Raji (cell line): ENCODE results near the gene UPF3A.

ENCODE experiments used
- POLR2A ChIP-seq: IDR thresholded peaks from 2 replicates; pipeline ENCODE4 v1.6.1; 2011; ENCODE audit warnings: low read depth, low read length, control low read depth; ENCODE audit not compliant: insufficient read depth

The UPF3A gene

DNA sequence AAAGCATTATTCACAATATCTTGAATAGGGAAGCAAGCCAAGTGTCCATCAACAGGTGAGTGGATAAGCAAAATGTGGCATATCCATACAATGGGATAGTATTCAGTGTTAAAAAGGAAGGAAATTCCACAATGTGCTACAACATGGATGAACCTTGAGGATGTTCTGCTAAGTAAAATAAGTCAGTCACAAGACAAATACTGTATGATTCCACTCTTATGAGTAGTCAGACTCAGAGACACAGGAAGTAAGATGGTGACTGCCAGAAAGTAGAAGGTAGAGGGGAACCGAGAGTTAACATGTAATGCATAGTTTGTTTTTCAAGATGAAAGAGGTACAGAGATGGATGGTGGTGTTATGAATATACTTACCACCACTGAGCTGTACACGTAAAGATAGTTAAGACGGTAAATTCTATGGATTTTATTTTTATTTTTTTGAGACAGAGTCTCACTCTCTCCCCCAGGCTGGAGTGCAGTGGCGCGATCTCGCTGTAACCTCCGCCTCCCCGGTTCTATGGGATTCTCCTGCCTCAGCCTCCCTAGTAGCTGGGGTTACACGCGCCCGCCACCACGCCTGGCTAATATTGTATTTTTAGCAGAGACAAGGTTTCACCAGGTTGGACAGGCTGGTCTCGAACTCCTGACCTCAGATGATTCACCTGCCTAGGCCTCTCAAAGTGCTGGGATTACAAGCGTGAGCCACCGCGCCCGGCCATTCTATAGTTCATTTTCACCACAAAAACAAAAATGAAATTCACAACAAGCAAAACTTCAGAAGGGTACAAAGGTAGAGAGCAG lies 31.9 kb downstream of the UPF3A start:
- TF ChIP-seq POLR2A, result peak; percentile 52; the same call in 1 of the 2 replicates

DNA sequence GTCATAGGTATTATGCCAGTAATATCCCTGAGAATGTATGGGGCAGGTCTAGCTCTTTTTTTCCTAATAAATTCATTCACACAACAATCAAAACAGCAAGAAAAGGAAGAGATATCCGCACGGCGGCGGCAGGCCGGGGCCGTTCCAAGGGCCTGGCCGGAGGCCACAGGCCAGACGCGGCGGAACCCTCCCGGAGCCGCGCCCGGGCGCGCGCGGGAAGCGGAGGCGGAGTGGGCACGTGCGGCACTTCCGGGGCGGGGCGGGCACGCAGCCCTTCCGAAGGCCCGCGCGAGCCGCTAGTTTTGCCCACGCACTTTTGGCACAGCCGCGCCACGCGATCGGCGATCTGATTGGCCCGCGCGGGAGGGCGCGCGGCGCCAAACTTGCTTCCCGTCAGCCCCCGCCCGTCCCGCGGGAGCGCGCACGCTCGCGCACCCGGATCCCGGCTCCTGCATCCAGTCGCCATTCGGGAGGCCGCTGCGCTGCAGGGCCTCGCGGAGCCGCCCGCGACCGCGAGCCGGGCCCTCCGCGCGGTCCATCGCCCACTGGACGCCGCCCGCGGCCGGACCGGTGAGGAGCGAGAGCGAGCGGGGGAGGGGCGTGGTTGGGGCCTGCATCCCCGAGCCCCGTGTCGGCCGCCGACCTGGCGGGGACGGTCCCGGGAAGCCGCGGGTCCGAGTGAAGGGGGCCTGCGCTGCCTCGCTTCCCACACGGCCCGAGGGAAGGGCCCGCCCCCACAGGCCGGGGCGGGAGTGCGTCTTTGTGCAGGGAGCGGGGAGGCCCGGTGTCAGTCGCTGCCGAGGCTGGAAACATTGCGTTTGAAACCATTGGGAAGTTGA lies 32.9 kb downstream of the UPF3A start, which contains the start of gene CHAMP1:
CHAMP1 (plus strand) TSS at position 430 of the 839 bp plus-strand sequence. CDS start 9,340 bp downstream, outside the sequence.
- TF ChIP-seq POLR2A, result peak; percentile 80

DNA sequence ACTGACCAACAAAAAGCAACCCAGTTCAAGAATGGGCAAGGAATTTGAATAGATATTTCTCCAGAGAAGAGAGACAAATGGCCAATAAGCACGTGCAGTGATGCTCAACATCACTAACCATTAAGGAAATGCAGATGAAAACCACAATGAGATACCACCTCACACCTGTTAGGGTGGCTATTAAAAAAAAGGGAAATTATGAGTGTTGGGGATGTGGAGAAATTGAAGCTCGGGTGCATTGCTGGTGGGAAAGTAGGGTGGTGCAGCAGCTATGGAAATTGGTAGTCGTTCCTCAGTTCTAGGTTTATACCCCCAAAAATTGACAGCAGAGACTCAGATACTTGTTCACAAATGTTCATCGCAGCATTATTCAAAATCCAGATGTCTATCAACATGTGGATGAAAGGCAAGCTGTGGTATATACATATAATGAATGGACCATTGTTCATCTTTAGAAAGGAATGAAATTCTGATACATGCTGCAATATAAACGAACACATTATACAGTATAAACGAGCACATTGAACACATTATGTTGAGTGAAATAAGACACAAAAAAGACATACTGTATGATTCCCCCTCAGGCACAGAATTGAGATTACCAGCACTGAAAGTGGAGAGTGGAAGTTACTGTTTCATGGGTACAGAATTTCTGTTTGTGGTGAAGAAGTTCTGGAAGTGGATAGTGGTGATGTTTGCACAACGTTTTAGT lies 33.8 kb downstream of the UPF3A start:
- no peak for TF ChIP-seq POLR2A

DNA sequence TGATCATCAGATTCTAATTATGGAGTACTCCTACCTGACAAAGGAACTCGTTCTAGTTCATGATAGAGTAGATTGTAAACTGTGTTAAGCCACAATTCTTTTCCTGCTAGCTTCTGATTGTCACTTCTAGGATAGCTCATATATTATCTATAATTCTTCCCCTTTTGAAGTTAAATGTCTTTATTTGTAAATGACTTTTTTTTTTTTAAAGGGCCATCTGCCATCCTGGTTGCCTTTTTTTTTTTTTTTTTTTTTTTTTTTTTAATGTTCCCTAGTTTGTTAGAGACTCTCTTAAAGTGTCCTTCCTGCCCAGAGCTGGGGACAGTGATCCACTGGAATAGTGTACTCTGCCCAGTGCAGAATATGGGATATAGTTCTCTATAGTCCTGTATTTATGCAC lies 37.2 kb downstream of the UPF3A start:
- TF ChIP-seq POLR2A, result no peak

DNA sequence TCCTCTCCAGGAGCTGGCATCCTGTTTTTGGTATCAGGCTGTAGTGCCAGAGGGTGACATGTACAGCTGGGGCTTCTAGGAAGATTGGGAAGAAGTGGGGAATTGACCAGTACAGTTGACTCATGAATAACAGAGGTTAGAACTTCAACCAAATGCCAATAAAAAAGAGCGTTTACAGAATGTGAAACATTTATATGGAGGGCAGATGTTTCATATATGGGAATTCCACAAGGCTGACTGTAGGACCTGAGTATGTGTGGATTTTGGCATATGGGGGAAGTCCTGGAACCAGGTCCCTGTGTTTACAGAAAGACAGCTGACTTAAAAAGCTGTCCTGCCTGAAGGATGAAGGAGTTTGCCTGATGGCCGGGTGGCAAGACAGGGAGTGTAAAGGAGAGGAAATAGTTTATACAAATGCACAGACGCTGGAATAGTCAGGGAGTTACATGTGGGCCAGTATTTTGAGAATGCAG lies 38.1 kb downstream of the UPF3A start:
- TF ChIP-seq POLR2A, result no peak

DNA sequence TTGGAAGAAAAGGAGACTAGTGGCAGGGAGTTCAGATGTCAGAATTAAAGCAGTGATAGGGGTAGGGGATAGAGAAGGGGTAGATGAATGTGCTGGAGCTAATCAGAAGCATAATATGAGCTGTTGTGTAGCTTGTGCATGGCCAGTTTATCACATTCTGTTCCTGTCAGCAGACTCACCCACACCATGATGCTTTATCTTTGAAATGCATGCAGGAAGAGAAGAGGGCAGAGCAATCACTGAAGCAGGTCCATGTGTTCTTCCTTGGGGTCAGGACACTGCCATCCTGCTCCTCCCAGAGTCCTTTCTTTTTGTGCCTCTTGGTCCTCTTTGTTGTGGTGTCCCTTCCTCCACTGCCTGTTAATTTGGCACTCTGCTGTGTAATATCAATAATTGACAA lies 38.7 kb downstream of the UPF3A start:
- no peak for TF ChIP-seq POLR2A

DNA sequence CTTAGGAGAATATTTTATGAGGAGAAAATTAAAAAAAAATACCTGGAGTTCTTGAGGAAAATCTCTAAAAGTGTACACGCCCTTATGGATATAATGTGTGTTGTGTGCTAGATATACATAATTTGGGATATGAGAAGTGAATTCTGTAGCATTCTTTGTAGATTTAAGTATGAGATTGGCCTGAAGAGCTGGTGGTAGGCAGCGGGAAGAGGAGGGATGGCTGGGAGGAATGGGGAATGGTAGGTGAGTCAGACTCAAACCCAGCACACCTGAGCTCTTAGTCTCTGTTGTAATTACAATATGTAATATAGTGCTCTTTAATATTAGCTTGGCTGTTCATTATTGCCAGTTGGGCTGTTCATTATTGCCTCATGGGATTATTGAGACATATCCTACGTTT lies 39.9 kb downstream of the UPF3A start:
- TF ChIP-seq POLR2A, result no peak

DNA sequence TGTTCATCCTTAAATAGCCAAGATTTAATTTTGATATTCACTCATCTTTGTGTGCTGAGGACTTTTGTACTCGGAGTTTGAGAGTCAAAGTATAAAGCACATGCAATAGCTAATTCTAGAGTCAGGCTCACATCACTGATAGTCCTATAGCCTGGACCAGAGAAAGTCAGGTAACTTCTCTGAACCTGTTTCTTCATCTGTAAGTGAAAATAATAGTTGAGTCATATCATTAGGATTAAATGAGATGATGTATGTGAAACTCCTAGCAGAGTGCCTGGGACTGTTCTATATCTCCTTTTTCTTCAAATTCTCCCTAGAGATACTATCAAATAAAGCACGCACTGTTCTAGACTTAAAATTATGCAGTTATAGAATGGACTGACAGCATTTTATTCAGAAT lies 41.9 kb downstream of the UPF3A start:
- TF ChIP-seq POLR2A, result no peak

DNA sequence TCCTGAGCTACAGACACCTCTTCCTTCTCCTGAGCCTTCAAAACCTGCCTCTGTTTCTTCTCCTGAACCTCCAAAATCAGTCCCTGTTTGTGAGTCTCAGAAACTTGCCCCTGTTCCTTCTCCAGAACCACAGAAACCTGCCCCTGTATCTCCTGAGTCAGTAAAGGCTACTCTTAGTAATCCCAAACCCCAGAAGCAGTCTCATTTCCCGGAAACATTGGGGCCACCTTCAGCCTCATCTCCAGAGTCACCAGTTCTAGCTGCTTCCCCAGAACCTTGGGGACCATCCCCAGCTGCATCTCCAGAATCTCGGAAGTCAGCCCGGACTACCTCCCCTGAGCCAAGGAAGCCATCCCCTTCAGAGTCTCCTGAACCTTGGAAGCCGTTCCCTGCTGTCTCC lies 42.9 kb downstream of the UPF3A start:
- no peak for TF ChIP-seq POLR2A

DNA sequence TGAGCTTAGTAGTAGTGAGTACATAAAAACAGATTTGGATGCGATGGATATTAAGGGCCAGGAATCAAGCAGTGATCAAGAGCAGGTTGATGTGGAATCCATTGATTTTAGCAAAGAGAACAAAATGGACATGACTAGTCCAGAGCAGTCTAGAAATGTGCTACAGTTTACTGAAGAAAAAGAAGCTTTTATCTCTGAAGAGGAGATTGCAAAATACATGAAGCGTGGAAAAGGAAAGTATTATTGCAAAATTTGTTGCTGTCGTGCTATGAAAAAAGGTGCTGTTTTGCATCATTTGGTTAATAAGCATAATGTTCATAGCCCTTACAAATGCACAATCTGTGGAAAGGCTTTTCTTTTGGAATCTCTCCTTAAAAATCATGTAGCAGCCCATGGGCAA lies 44.3 kb downstream of the UPF3A start:
- TF ChIP-seq POLR2A, result no peak

DNA sequence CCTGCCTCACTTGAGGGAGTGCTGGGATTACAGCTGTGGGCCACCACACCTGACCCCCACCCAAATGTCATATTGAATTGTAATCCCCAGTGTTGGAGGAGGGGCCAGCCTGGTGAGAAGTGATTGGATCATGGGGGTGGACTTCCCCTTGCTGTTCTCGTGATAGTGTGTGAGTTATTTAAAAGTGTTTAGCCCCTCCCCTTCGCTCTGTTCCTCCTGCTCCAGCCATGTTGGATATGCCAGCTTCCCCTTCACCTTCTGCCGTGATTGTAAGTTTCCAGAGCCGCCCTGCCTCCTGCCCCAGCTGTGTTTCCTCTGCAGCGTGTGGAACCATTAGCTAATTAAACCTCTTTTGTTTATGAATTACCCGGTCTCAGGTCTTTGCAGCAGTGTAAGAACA lies 46.6 kb downstream of the UPF3A start:
- no peak for TF ChIP-seq POLR2A

DNA sequence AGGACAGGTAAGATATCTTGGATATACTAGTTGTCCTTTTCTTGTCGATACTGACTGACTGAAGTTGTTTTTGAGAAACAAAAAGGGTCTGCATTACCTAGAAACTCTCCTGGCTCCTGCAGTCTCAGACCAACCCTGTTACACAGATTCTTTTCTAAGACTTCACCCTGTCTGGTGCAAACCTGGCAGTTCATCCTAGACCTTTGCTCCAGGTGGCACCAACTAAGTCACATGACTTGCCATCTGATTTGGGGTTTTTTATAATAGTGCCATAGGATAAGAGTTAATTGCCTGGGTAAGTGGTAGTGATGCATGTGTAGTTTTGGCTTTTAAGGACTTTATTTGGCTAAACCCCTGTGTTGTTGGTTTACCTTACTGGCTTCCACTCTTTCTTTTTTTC lies 47.2 kb downstream of the UPF3A start:
- TF ChIP-seq POLR2A, result no peak

DNA sequence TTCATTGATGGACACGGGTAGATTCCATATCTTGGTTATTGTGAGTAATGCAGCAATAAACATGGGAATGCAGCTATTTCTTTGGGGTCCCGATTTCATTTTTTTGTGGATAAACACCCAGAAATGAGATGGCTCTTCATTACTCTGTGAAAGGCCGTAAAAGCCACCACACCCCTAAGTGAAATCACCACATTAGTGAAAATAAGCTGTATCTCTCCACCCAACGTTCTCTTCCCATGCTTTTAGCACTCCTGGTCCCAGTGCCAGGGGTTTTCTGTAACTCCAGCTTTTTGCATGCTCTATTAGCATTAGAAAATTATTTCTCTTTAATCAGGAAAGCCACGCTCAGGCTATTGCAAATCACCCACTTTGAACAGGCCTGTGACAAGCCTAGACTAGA lies 48.7 kb downstream of the UPF3A start:
- TF ChIP-seq POLR2A, result no peak

DNA sequence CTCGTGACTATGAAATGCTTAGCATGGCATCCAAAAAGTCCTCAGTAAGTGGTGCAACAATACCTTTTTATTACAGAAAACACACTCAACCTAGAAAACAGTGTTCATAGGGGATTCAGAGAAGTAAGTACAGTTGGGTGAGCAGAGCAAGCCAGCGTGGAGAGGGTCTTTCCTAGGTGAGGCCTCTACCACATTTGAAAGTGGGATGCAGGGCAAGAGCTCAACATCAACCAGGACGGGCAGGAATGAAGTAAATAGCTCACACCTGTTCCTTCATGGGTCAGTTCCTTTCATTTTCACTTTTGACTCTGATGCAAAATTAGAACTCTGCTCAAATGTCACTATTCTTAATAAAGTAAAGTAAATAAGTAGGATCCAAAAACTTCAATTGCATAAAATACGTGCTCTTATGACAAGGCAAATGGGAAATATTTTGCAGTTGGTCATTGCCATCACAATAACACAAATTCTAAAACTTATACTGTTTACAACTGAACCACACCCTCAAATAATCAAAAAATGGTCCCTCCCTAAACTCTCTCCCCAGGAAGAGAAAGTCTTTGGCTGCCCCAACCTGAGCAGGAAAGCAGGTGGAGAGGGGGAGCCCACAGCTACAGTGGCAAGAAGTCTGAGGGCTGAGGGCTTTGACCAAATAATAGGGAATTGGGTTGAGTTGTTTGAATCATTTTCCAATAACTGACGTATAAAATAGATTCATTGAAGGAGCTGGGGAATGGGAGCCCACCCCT lies 53.1 kb downstream of the UPF3A start:
- TF ChIP-seq POLR2A, result no peak

DNA sequence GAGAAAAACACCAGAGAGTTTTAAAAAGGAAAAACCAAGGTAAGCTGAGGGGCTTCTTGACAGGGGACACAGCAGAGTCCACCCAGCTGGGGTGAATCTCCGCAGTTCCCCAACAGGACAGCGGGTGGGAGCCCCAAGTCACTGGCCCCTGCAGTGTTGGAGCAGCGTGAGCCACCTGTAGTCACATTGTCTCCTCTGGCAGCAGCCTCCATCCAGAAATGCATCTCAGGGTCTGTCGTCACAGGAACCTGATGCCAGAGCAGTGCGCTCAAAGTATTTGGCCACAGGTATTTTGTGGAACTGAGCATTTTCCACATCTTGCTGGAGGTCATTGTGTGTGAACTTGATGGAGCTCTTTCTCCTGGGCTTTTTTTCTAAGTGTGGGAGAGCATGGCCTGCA lies 57.6 kb downstream of the UPF3A start:
- TF ChIP-seq POLR2A, result no peak
